Right atrium auricular region (tissue), 2 donors: ENCODE results near the gene VDAC1. TPM values are rescaled to one million over a fixed set of nuclear protein-coding genes. Genes with fewer than 3 reads are reported as not detected.

Experiments used
- DNase-seq: peaks from one replicate; pipeline ENCODE4 v3.0.0-alpha.2; 2019; ENCODE audit warnings: low spot score
- H3K27ac ChIP-seq, 2 donors: fragments of 200-600 bp; sonication (generic); 1 replicate in 1 of 2; 2 replicates in 1 of 2; pipeline ENCODE4 v1.5.1; 2016 to 2019
- H3K27me3 ChIP-seq, 2 donors: fragments of 200-600 bp; sonication (generic); one replicate each; pipeline versions ENCODE4 v1.5.1 to v1.6.0; 2017 to 2019
- H3K36me3 ChIP-seq: fragments of 200-600 bp; sonication (generic); one replicate; pipeline ENCODE4 v1.5.1; 2016
- H3K4me1 ChIP-seq, 2 donors: fragments of 200-600 bp; sonication (generic); one replicate each; pipeline versions ENCODE4 v1.5.1 to v1.6.0; 2017 to 2019
- H3K4me3 ChIP-seq, 2 donors: fragments of 200-600 bp; sonication (generic); 1 replicate in 1 of 2; 2 replicates in 1 of 2; pipeline ENCODE4 v1.5.1; 2017 to 2019; ENCODE audit warnings: mild to moderate bottlenecking in 1 of 2, moderate library complexity in 1 of 2
- H3K9me3 ChIP-seq, 2 donors: fragments of 200-600 bp; sonication (generic); one replicate each; pipeline ENCODE4 v1.5.1; 2019
- total RNA-seq, 2 donors: library from RNA; depleted of rRNA; stranded (reverse); fragments of >200 nt; gene quantifications; one replicate each; pipeline ENCODE4 v1.1.0, GENCODE V29; 2016
- TF ChIP-seq, protein P1 (sequence below), 2 donors: fragments of 200-600 bp; sonication (generic); IDR thresholded peaks; one replicate each; pipeline ENCODE4 v1.5.1; 2019; ENCODE audit warnings: antibody characterized with exemption in 2 of 2

The VDAC1 gene
- total RNA-seq, 2 donors from 2014 or later, result 263 to 394 TPM

DNA sequence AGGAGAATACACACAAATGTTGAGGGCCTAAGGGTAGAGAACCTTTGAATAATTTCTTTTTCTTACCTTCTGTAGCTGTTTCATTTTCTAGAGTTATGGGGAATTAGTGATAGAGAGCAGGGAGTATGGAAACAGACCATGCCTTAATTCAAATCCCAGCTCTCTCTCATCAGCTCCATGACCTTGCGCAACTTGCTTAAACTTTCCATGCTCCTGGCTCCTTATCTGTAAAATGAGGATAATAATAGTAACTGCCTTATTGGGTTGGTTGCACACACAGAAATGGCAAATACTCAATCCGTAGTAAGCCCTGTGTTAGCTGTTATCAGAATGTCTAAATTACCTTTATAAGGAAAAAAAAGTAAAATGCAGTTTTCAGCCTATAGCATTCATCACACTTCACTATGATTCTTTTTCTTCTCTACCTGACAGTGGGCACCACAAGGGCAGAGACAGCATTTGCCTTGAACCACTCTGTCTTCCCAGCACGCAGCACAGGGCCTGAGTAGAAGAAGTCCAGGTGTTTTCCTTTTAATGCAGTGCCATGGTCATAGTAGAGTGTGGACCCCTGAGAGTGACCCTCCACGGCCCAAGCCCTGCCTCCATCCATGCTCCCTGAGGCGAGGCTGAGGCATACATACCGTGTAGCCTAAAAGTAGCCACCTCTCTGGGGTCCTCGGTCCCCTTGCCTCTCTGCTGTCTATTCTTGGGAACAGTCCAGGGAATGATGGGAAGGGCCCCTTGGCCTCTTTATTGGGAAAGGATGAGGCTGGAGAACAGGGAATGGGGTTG, 53.8 kb downstream of the VDAC1 start:
- Histone ChIP-seq H3K4me3 (no peak overlapping the region), H3K4me1 (peaks cover 0 to 40% of the 10 kb centered on the region in 2 donors), H3K27me3 (no peaks in the 10 kb centered on the region), H3K36me3 (peaks cover 5% of the 10 kb centered on the region), H3K27ac (peak overlapping the region; percentile 83), H3K9me3 (no peaks in the 10 kb centered on the region)
- TF ChIP-seq, protein P1, sequence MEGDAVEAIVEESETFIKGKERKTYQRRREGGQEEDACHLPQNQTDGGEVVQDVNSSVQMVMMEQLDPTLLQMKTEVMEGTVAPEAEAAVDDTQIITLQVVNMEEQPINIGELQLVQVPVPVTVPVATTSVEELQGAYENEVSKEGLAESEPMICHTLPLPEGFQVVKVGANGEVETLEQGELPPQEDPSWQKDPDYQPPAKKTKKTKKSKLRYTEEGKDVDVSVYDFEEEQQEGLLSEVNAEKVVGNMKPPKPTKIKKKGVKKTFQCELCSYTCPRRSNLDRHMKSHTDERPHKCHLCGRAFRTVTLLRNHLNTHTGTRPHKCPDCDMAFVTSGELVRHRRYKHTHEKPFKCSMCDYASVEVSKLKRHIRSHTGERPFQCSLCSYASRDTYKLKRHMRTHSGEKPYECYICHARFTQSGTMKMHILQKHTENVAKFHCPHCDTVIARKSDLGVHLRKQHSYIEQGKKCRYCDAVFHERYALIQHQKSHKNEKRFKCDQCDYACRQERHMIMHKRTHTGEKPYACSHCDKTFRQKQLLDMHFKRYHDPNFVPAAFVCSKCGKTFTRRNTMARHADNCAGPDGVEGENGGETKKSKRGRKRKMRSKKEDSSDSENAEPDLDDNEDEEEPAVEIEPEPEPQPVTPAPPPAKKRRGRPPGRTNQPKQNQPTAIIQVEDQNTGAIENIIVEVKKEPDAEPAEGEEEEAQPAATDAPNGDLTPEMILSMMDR (IDR thresholded peaks at IDR 0.05), result no peak
- DNase-seq, result no peak

DNA sequence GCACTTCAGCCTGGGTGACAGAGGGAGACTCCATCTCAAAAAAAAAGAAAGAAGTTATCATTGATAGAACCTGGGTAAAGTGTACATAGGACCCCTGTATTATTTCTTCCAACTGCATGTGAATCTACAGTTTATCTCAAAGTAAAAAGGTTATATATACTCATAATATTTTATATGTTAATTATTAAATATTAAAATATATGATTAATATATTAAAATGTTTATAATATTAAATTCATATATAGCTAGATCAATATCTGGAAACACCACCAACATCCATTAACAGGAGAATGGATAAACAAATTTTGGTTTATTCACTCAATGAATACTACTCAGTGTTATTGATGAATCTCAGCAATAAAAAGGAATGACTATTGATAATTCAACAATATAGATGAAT, 56.1 kb downstream of the VDAC1 start:
- Histone ChIP-seq H3K4me1 (peaks cover 0 to 37% of the 10 kb centered on the region in 2 donors), H3K9me3 (no peaks in the 10 kb centered on the region), H3K27me3 (no peaks in the 10 kb centered on the region), H3K4me3 (no peak overlapping the region), H3K27ac (no peak overlapping the region), H3K36me3 (no peaks in the 10 kb centered on the region)
- TF ChIP-seq, protein P1 (IDR thresholded peaks at IDR 0.05), result no peak
- DNase-seq, result no peak

DNA sequence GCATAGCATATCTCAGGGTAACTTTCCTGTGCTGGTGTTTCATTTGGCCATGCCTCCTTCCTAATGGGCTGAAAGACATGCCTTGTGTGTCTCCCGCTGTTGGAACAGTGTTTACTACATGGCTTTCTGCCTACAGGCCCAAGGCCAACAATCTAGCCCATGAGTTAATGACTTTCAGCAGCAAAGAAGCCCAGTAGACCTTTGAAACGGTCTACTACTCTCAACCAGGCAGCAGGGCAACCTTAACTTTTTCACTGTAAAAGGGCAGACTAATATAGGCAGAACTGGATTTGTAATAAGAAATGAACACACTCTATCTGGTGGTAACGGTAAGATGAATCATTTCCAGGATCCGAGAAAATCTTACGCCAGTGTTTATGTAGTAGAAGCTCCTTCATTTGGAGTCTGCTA, 57.3 kb downstream of the VDAC1 start:
- TF ChIP-seq, protein P1 (IDR thresholded peaks at IDR 0.05), result no peak
- Histone ChIP-seq H3K36me3 (no peaks in the 10 kb centered on the region), H3K27ac (no peak overlapping the region), H3K9me3 (no peaks in the 10 kb centered on the region), H3K4me3 (no peak overlapping the region), H3K4me1 (peaks cover 0 to 30% of the 10 kb centered on the region in 2 donors), H3K27me3 (no peaks in the 10 kb centered on the region)
- no peak for DNase-seq

DNA sequence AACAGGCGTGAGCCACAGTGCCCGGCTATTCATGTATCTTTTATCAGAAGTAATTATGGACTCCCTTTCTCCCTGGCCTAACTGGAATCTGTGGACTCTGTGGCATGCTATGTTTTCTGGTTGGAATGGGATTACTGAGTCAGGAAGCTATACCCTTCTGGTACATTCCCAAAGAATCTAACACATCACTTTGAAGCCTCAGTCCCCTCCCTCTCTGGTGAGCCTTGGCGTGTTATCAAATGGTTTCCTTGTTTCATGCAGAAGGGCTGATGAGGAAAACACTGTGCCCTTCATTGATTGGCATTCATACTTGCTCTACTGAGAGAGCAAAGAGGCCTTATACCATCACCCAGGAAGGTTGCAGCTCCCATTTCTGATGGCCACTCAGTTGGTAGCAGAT, 59.2 kb downstream of the VDAC1 start:
- peaks cover 0 to 12% of the 10 kb centered on the region in 2 donors for H3K4me1 ChIP-seq
- no peaks in the 10 kb centered on the region for H3K27me3 ChIP-seq
- TF ChIP-seq, protein P1 (IDR thresholded peaks at IDR 0.05), result no peak
- no peaks in the 10 kb centered on the region for H3K36me3 ChIP-seq
- DNase-seq, result no peak
- no peak overlapping the region for H3K4me3 ChIP-seq
- H3K9me3 ChIP-seq, result no peaks in the 10 kb centered on the region
- H3K27ac ChIP-seq, result no peak overlapping the region

DNA sequence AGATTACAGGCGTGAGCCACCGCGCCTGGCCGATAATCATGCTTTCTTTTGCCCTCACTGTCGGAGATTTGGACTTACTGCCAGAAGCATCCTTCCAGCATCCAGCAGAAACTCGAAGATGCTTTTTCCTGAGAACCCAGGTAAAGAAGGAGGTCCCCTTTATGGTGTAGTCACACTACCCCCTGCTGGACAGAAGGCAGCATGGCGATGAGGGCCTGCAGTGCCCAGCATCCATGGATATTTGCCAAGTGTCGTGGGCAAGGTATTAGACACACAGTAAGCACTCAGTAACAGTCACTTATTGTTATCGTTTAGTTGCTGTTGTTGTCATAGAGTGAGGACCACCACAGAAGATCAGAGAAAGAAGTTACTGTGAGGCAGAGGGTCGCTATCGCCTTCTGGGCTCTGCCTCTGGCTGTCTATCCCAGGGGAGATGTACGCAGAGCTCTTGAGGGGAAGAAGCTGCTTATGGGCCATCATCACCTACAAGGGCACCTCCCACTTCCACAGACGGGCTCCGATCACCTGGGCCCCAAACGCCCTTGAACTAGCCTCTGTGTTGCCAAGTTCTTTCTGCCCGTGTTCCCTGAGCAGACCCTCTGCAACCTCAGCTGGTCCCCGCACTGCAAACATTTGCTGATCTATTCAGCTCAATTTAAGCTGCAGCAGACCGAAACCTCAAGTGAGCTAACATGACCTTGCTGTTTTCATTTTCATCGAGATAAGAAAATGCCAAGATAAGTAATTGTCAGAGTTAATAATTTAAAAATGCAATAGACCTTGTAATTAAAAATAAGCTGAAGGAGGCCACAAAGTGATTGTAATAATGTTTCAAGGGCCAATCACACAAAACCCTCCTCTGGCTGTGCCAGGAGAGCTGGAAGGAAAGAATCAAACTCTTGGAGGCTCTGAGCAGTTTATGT, 60.3 kb downstream of the VDAC1 start:
- Histone ChIP-seq H3K9me3 (no peaks in the 10 kb centered on the region), H3K4me1 (peaks cover 0 to 6% of the 10 kb centered on the region in 2 donors), H3K27me3 (no peaks in the 10 kb centered on the region), H3K4me3 (no peak overlapping the region), H3K36me3 (no peaks in the 10 kb centered on the region), H3K27ac (no peak overlapping the region)
- TF ChIP-seq, protein P1 (IDR thresholded peaks at IDR 0.05), result peak; percentile 44 to 72
- DNase-seq, result no peak
